Erythroblast (primary cell): Measurements from ENCODE around the gene LIPE.

Source experiments
- GATA1 ChIP-seq: IDR thresholded peaks from 2 replicates; pipeline ENCODE4 v1.6.1; 2011; ENCODE audit warnings: low read depth, mild to moderate bottlenecking, control low read depth, low read length, moderate library complexity
- POLR2A ChIP-seq: IDR thresholded peaks from 2 replicates; pipeline ENCODE4 v1.6.1; 2011; ENCODE audit warnings: mild to moderate bottlenecking, low read length

GRCh38 chr19:42445948-42446347, 18.8 kb upstream of the LIPE start:
- no peak for TF ChIP-seq POLR2A
- TF ChIP-seq GATA1: no peak
